ENCODE data around the gene UBXN4.

Gene UBXN4

GRCh38 chr2:135817951-135818350 lies 76.3 kb downstream of the UBXN4 start:
- no peak overlapping the region for H3K4me3 ChIP-seq (ENCODE audit: low read depth, low read length)
- TF ChIP-seq, protein P1, sequence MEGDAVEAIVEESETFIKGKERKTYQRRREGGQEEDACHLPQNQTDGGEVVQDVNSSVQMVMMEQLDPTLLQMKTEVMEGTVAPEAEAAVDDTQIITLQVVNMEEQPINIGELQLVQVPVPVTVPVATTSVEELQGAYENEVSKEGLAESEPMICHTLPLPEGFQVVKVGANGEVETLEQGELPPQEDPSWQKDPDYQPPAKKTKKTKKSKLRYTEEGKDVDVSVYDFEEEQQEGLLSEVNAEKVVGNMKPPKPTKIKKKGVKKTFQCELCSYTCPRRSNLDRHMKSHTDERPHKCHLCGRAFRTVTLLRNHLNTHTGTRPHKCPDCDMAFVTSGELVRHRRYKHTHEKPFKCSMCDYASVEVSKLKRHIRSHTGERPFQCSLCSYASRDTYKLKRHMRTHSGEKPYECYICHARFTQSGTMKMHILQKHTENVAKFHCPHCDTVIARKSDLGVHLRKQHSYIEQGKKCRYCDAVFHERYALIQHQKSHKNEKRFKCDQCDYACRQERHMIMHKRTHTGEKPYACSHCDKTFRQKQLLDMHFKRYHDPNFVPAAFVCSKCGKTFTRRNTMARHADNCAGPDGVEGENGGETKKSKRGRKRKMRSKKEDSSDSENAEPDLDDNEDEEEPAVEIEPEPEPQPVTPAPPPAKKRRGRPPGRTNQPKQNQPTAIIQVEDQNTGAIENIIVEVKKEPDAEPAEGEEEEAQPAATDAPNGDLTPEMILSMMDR (IDR thresholded peaks at IDR 0.05; ENCODE audit: borderline replicate concordance, insufficient read depth, low read depth, low read length), result no peak

DNA sequence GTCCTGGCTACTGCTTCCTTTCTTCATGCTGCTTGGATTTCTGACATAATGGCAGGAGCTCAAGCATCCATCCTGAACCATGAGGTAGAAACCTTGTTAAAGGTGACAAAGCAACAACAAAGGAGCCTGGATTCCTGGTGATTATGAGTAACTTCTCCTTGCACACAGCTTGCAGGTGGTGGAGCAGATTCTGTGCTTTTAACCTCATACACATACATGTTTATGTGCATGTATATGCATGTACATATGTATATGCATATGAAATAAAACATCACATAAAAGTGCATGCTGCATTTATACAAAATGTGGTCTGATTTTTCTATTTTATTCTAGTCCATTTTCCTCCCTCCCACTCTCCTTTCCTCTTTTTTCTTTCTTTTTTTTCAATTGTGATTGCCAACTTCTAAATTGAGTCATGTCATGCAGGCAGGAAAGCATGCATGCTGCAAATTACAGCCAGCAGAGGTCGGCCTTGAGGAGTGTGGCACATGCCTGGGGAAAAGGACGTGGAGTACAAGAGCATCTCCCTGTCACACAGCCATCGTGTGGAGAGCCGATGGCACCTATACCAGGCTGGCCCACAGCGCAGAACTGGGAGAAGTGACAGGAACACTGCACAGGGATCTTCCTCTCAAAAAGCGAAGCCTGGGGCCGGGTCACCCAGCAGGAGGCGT lies 77.4 kb downstream of the UBXN4 start:
- TF ChIP-seq, protein P1 (IDR thresholded peaks at IDR 0.05; ENCODE audit: borderline replicate concordance, insufficient read depth, low read depth, low read length), result peak; percentile 63
- no peak overlapping the region for H3K4me3 ChIP-seq (ENCODE audit: low read depth, low read length)

- peak overlapping the region; percentile 8 for H3K4me3 ChIP-seq (ENCODE audit: low read depth, low read length)
- TF ChIP-seq, protein P1 (IDR thresholded peaks at IDR 0.05; ENCODE audit: borderline replicate concordance, insufficient read depth, low read depth, low read length), result no peak
These were observed 78.5 kb downstream of the UBXN4 start for GRCh38 chr2:135820003-135820618.

DNA sequence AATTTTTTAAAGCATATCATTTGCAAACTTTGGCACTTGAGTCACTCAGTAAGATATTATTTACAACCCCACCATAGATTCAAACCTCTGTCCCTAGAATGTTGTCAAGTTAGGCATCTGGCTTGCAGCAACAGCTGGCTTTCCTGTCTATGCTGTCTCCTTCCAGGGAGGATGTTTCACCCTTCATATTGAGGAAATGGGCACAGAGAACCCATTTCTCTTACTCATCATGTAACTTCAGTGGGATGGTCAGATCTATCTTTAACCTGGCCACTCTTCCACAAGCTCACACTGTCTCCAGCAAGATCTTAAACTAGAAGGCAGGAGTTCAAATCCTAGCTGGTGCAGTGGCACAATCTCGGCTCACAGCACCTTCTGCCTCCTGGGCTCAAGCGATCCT lies 79.5 kb downstream of the UBXN4 start:
- TF ChIP-seq, protein P1 (IDR thresholded peaks at IDR 0.05; ENCODE audit: borderline replicate concordance, insufficient read depth, low read depth, low read length), result no peak
- peak overlapping the region; percentile 30 for H3K4me3 ChIP-seq (ENCODE audit: low read depth, low read length)

- TF ChIP-seq, protein P1 (IDR thresholded peaks at IDR 0.05; ENCODE audit: borderline replicate concordance, insufficient read depth, low read depth, low read length), result no peak
- H3K4me3 ChIP-seq (ENCODE audit: low read depth, low read length), result no peak overlapping the region
These were observed 81.2 kb downstream of the UBXN4 start for GRCh38 chr2:135822855-135823254.

DNA sequence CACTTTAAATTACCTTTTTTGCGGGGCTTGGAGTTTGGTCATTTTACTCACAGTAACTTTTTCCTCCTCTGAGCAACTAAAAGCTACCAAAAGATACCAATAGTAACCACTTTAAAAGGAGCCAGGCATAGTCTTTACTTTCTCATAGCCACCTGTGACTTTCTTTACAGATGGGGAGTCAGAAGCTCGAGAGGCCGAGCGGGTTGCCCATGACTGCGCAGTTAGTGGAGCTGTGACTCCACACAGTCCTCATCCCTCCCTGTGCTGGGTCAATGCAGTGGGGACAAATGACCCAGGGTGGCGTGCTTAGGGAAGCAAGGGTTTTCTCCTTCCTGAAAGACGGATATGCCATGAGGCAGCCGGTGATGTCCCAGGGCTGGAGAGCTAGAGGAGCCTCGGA lies 83.5 kb downstream of the UBXN4 start:
- TF ChIP-seq, protein P1 (IDR thresholded peaks at IDR 0.05; ENCODE audit: borderline replicate concordance, insufficient read depth, low read depth, low read length), result no peak
- H3K4me3 ChIP-seq (ENCODE audit: low read depth, low read length), result no peak overlapping the region

Data from GM12875 (cell line).